Neuronal stem cell (in vitro differentiated cells): Measurements from ENCODE around the gene SPRYD3.

Experiments used
- DNase-seq: peaks from one replicate; pipeline ENCODE4 v3.0.0-alpha.2; 2013; ENCODE audit warnings: low spot score
- H2AFZ ChIP-seq: one replicate; pipeline ENCODE4 v1.6.1; 2013; ENCODE audit warnings: mild to moderate bottlenecking, low read length, inconsistent platforms
- H2AK5ac ChIP-seq: 2 replicates; pipeline ENCODE4 v1.6.1; 2013; ENCODE audit warnings: low read depth, mild to moderate bottlenecking, inconsistent platforms, low read length, moderate library complexity, mixed read lengths
- H2BK120ac ChIP-seq: 2 replicates; pipeline ENCODE4 v1.6.1; 2013; ENCODE audit warnings: low read depth, mild to moderate bottlenecking, inconsistent platforms, low read length, moderate library complexity, mixed read lengths
- H2BK12ac ChIP-seq: one replicate; pipeline ENCODE4 v1.6.1; 2013; ENCODE audit warnings: low read length, inconsistent platforms
- H2BK15ac ChIP-seq: 2 replicates; pipeline ENCODE4 v1.6.1; 2013; ENCODE audit warnings: mild to moderate bottlenecking, low read length, inconsistent platforms, mixed read lengths
- H2BK5ac ChIP-seq: one replicate; pipeline ENCODE4 v1.6.1; 2013; ENCODE audit warnings: inconsistent platforms, mild to moderate bottlenecking, low read length, moderate library complexity
- H3K14ac ChIP-seq: one replicate; pipeline ENCODE4 v1.6.1; 2013; ENCODE audit warnings: low read length, inconsistent platforms
- H3K18ac ChIP-seq: 2 replicates; pipeline ENCODE4 v1.6.1; 2013; ENCODE audit warnings: low read length, inconsistent platforms
- H3K23ac ChIP-seq: 2 replicates; pipeline ENCODE4 v1.6.1; 2013; ENCODE audit warnings: low read depth, mild to moderate bottlenecking, mixed read lengths, low read length, inconsistent platforms; ENCODE audit not compliant: poor library complexity
- H3K27ac ChIP-seq: replicated peaks from 3 replicates; pipeline ENCODE4 v1.5.1; 2013; ENCODE audit warnings: low read length, inconsistent platforms
- H3K27me3 ChIP-seq, 3 experiments: 2 replicates each; pipeline ENCODE4 v1.6.1; 2013; ENCODE audit warnings: low read length in 3 of 3, mild to moderate bottlenecking in 2 of 3, inconsistent platforms in 1 of 3, low read depth in 1 of 3, mixed read lengths in 1 of 3, moderate library complexity in 1 of 3; ENCODE audit not compliant: control insufficient read depth in 3 of 3, insufficient read depth in 3 of 3
- H3K36me3 ChIP-seq, 2 donors: replicated peaks in 1 of 2; 2 replicates each; pipeline ENCODE4 v1.6.1; 2013; ENCODE audit warnings: low read length in 2 of 2; ENCODE audit not compliant: control insufficient read depth in 2 of 2, insufficient read depth in 2 of 2
- H3K4ac ChIP-seq: 2 replicates; pipeline ENCODE4 v1.6.1; 2013; ENCODE audit warnings: inconsistent platforms, mild to moderate bottlenecking, low read length, moderate library complexity
- H3K4me1 ChIP-seq, 2 donors: 1 replicate in 1 of 2; 2 replicates in 1 of 2; pipeline ENCODE4 v1.6.1; 2013; ENCODE audit warnings: low read length in 2 of 2, low read depth in 1 of 2; ENCODE audit not compliant: control insufficient read depth in 2 of 2, insufficient read depth in 1 of 2
- H3K4me2 ChIP-seq: one replicate; pipeline ENCODE4 v1.6.1; 2013; ENCODE audit warnings: mild to moderate bottlenecking, low read length, inconsistent platforms; ENCODE audit not compliant: insufficient read depth, poor library complexity, severe bottlenecking
- H3K4me3 ChIP-seq, 2 donors: 2 replicates each; pipeline ENCODE4 v1.5.1; 2013; ENCODE audit warnings: low read length in 2 of 2, mild to moderate bottlenecking in 2 of 2, inconsistent platforms in 1 of 2, moderate library complexity in 1 of 2
- H3K79me1 ChIP-seq: one replicate; pipeline ENCODE4 v1.6.1; 2013; ENCODE audit warnings: low read depth, mild to moderate bottlenecking, inconsistent platforms, low read length, moderate library complexity
- H3K9ac ChIP-seq: one replicate; pipeline ENCODE4 v1.6.1; 2013; ENCODE audit warnings: mild to moderate bottlenecking, low read depth, low read length, inconsistent platforms; ENCODE audit not compliant: poor library complexity
- H3K9me3 ChIP-seq, 2 donors: replicated peaks in 1 of 2; 2 replicates each; pipeline versions ENCODE3 to v1.6.1; 2013; ENCODE audit warnings: low read length in 2 of 2, mild to moderate bottlenecking in 2 of 2, inconsistent platforms in 1 of 2, low read depth in 1 of 2, mixed read lengths in 1 of 2, moderate library complexity in 1 of 2; ENCODE audit not compliant: control insufficient read depth in 2 of 2, insufficient read depth in 1 of 2
- H4K8ac ChIP-seq: one replicate; pipeline ENCODE4 v1.6.1; 2013; ENCODE audit warnings: low read depth, mild to moderate bottlenecking, inconsistent platforms, low read length, moderate library complexity
- H4K91ac ChIP-seq: one replicate; pipeline ENCODE4 v1.6.1; 2013; ENCODE audit warnings: low read length, low read depth, mild to moderate bottlenecking, inconsistent platforms; ENCODE audit not compliant: poor library complexity
- WGBS, 2 donors: extraction: QIAGEN DNeasy Blood & Tissue Kit; methylation state at CpG; one replicate each; pipeline ENCODE4 v1.1.7; 2013; ENCODE audit warnings: missing lambda C conversion rate in 2 of 2, mixed read lengths in 1 of 2; ENCODE audit not compliant: insufficient read length in 2 of 2, insufficient replicate concordance in 1 of 2; ENCODE audit errors: extremely low coverage in 2 of 2; 5-methylcytosine and 5-hydroxymethylcytosine counted together

Gene SPRYD3

DNA sequence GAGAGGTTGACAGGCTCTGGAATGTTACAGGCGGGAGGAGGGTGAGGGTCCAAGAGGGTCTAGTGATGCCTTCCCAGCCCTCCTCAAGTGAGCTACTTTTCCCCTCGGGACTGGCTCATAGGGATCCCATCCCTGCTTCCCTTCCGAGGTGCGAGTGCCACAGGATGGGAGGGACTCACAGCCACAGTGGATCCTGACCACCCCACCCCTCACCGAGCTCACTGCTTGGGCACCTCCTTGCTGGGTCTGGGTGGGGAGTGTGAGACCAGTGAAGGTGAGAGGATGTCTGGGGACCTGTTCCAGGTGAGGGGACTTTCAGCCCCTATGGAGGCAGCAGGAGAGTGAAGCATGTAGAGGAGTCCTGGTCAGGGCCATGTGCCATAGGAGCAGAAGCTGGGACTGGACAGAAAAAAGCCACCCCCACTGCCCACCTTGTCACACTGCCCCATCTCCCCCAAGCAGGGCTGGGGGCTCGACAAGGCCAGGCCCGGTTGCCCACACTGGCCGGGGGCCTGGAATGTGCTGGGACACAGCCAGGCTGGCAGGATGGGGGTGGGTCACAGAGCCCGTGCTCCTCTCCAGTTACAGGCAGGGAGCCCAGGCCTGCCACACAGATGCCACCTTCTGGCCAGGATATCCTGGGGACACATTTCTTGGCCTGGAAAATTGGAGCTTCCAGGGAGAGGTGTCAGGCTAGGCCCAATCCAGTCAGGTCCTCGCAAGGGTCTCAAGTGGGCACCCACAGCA is 31.0 kb downstream of the SPRYD3 start:
- peak overlapping the region; percentile 1 for H2BK15ac ChIP-seq
- peak overlapping the region; percentile 2 for H2BK5ac ChIP-seq
- peak overlapping the region; percentile 71 for H3K27ac ChIP-seq
- H4K91ac ChIP-seq: no peak overlapping the region
- H3K4ac ChIP-seq: no peak overlapping the region
- DNase-seq: no peak
- H3K9me3 ChIP-seq: no peaks in the 10 kb centered on the region
- H2AFZ ChIP-seq: peak overlapping the region; percentile 92
- no peak overlapping the region for H2BK12ac ChIP-seq
- H3K9ac ChIP-seq: peak overlapping the region; percentile 78
- no peak overlapping the region for H3K14ac ChIP-seq
- no CpG with 5 or more reads among the region's 10 CpGs for WGBS, 2 donors
- peak overlapping the region in 1 of 2 donors; percentile 45 for H3K4me3 ChIP-seq
- H3K79me1 ChIP-seq: no peaks in the 10 kb centered on the region
- H2AK5ac ChIP-seq: peak overlapping the region; percentile 28
- no peaks in the 10 kb centered on the region for H3K27me3 ChIP-seq
- peaks cover 0 to under 1% of the 10 kb centered on the region in 2 donors for H3K36me3 ChIP-seq
- no peak overlapping the region for H2BK120ac ChIP-seq
- peaks cover 38 to 45% of the 10 kb centered on the region in 2 donors for H3K4me1 ChIP-seq
- peak overlapping the region; percentile 45 for H3K23ac ChIP-seq
- H4K8ac ChIP-seq: no peak overlapping the region
- peak overlapping the region; percentile 72 for H3K4me2 ChIP-seq
- peak overlapping the region; percentile 60 for H3K18ac ChIP-seq

DNA sequence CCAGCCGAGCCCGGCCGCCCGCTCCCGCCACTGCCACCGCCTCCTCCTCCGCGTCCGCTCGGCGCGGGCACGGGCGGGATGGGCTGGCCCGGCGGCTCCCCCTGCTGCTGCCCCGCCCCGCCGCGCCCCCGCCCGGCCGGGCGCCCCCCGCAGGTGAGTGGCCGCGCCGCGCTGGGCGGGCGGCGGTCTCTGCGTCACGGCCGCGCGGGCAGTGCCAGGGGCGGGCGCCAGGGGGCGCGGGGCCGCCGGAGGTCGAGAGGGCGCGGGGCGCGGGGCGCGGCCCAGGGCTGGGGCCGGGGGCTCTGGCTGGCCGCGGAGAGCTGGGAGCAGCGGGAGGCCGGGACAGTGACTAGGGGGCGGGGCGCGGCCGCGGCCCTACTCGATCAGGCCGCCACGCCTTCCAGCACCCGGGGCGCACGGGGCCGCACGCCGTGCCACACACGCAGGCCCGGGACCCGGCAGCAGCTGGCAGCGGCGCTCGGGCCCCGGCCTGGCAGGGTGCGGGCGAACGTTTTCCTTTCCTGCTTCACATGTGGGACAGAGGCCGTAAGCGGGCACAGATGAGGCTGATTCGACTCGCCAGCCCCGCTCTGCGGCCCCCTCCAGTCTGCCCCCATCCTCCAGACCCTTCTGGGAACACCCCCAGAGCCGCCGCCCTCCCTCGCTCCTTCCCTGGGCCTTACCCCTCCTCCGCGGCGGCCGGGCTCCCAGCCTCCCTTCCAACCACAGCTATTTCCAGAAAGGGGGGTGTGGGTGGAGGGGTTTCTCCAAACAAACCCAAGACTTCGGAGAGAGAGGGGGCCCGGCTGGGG is 31.8 kb downstream of the SPRYD3 start:
- DNase-seq: peak; percentile 69
- no peak overlapping the region for H4K91ac ChIP-seq
- H3K4ac ChIP-seq: no peak overlapping the region
- H3K27ac ChIP-seq: peak overlapping the region; percentile 65
- no peak overlapping the region for H2BK120ac ChIP-seq
- H3K18ac ChIP-seq: peak overlapping the region; percentile 81
- no peaks in the 10 kb centered on the region for H3K9me3 ChIP-seq
- H3K27me3 ChIP-seq: no peaks in the 10 kb centered on the region
- H3K9ac ChIP-seq: peak overlapping the region; percentile 45
- peak overlapping the region; percentile 94 for H2AFZ ChIP-seq
- H3K4me3 ChIP-seq: peak overlapping the region; percentile 64 to 68
- no peaks in the 10 kb centered on the region for H3K79me1 ChIP-seq
- H4K8ac ChIP-seq: no peak overlapping the region
- peak overlapping the region; percentile 97 for H3K23ac ChIP-seq
- H2BK15ac ChIP-seq: peak overlapping the region; percentile 1
- WGBS, 2 donors: no CpG with 5 or more reads among the region's 94 CpGs
- peak overlapping the region; percentile 92 for H3K4me2 ChIP-seq
- H2BK5ac ChIP-seq: peak overlapping the region; percentile 2
- H3K14ac ChIP-seq: no peak overlapping the region
- peaks cover 38 to 49% of the 10 kb centered on the region in 2 donors for H3K4me1 ChIP-seq
- no peak overlapping the region for H2BK12ac ChIP-seq
- peaks cover 0 to 8% of the 10 kb centered on the region in 2 donors for H3K36me3 ChIP-seq
- no peak overlapping the region for H2AK5ac ChIP-seq

DNA sequence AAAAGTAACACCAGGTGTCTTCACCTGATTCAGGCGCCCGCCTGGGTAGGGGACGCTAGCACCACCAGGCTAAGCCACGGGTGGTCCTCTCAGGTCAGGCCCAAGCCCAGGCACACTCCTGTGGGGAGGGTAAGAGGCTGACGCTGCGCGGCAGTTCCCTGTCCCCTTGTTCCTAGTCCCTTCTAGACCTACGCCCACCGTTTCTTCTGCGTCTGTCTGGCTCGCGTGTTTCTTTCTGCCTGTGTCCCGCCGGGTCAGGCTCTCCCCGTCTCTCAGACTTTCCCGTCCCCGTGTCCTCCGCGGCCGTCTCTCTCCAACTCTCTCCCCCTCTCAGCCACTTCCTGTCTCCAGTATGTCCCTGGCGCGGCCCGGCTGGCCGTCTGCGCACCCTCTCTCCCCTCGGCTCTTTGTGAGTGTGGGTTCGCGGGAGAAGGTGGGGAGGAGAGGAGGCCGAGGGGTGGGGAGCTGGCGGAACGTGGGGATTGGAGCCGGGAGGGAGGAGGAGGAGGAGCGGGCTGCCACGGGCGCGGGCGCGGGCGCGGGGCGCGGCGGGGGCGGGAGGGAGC is 32.5 kb downstream of the SPRYD3 start:
- H3K14ac ChIP-seq: peak overlapping the region; percentile 90
- H2BK5ac ChIP-seq: peak overlapping the region; percentile 85
- WGBS, 2 donors: no CpG with 5 or more reads among the region's 44 CpGs
- peak overlapping the region; percentile 92 for H3K4me2 ChIP-seq
- DNase-seq: peak; percentile 54
- H3K4me3 ChIP-seq: peak overlapping the region; percentile 64 to 81
- H3K79me1 ChIP-seq: no peaks in the 10 kb centered on the region
- H3K27me3 ChIP-seq: no peaks in the 10 kb centered on the region
- peak overlapping the region; percentile 97 for H3K18ac ChIP-seq
- H4K91ac ChIP-seq: no peak overlapping the region
- H2BK120ac ChIP-seq: no peak overlapping the region
- no peaks in the 10 kb centered on the region for H3K9me3 ChIP-seq
- H4K8ac ChIP-seq: peak overlapping the region; percentile 57
- H3K4me1 ChIP-seq: peaks cover 37 to 51% of the 10 kb centered on the region in 2 donors
- H3K4ac ChIP-seq: no peak overlapping the region
- peak overlapping the region; percentile 41 for H2BK12ac ChIP-seq
- peak overlapping the region; percentile 39 for H3K27ac ChIP-seq
- H3K36me3 ChIP-seq: peaks cover 0 to 10% of the 10 kb centered on the region in 2 donors
- H3K9ac ChIP-seq: peak overlapping the region; percentile 97
- H2AFZ ChIP-seq: peak overlapping the region; percentile 94
- peak overlapping the region; percentile 68 for H2AK5ac ChIP-seq
- H2BK15ac ChIP-seq: no peak overlapping the region
- H3K23ac ChIP-seq: peak overlapping the region; percentile 97

DNA sequence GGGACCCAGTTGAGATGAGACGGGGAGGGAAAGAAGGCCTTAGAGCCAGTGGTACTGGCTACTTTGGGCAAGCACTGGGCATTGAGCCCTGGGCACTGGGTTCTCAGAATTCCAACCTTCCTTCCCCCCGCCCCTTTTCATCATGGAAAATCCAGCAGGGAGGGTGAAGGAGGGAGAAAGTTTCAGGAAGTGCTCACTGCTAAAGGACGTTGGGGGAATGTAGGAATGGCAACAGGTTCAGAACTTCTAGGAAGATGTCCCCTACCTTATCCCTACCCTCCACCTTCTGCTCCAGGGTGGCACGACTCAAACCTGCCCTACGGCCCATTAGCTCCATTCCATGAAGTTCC is 33.5 kb downstream of the SPRYD3 start:
- Histone ChIP-seq H3K23ac (no peak overlapping the region), H2BK5ac (no peak overlapping the region), H3K27me3 (no peaks in the 10 kb centered on the region), H3K4me1 (peaks cover 27 to 40% of the 10 kb centered on the region in 2 donors), H4K91ac (no peak overlapping the region), H3K4me2 (no peak overlapping the region), H3K18ac (no peak overlapping the region), H4K8ac (no peak overlapping the region), H3K4me3 (peak overlapping the region in 1 of 2 donors; percentile 64), H2AFZ (peak overlapping the region; percentile 94), H2BK120ac (no peak overlapping the region), H3K4ac (no peak overlapping the region), H2AK5ac (no peak overlapping the region), H2BK12ac (no peak overlapping the region), H3K9me3 (no peaks in the 10 kb centered on the region), H3K36me3 (peaks cover 0 to 13% of the 10 kb centered on the region in 2 donors), H3K9ac (no peak overlapping the region), H2BK15ac (no peak overlapping the region), H3K79me1 (no peaks in the 10 kb centered on the region), H3K27ac (no peak overlapping the region), H3K14ac (no peak overlapping the region)
- no CpG with 5 or more reads among the region's 5 CpGs for WGBS, 2 donors
- DNase-seq: no peak
